ENCODE results near the gene ADPRHL1.
A peak's percentile ranks its signal among the peaks of the same experiment; 100 is the strongest.
"Not testable (repeated sequence)": the region's sequence is repeated elsewhere in the genome, so short reads cannot be mapped to it uniquely, and the experiment has no call there.

Gene ADPRHL1

DNA sequence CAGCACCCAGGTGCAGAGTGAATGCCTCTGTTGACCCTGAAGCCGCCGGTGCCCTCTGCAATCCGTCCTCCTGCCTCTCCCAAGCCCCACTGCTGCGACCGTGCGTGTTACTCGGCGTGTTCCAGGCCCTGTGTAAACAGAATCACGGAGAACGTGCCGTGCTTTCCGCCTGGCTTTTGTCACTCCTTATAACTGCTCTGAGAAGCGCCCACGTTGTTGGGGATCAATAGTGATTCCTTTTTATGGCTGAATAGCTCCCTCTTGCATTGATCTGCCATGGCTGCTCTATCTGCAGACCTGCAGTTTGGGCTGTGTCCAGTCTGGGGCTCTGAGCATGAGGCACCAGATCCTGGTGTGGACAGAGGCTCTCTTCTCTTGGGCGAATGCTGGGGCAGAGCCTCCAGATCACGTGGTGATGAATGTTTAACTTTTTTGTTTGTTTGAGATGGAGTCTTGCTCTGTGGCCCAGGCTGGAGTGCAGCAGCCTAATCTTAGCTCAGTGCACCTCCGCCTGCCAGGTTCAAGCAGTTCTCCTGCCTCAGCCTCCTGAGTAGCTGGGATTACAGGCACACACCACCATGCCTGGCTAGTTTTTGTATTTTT, 15.8 kb downstream of the ADPRHL1 start:
- no CpG with 5 or more reads among the region's 17 CpGs for WGBS (ENCODE audit: extremely low coverage, insufficient coverage, insufficient read length)

DNA sequence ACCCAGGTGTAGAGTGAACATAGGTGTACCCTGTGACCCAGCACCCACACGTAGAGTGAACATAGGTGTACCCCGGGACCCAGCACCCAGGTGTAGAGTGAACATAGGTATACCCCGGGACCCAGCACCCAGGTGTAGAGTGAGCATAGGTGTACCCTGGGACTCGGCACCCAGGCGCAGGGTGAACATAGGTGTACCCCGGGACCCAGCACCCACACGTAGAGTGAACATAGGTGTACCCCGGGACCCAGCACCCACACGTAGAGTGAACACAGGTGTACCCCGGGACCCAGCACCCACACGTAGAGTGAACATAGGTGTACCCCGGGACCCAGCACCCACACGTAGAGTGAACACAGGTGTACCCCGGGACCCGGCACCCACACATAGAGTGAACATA, 16.4 kb downstream of the ADPRHL1 start:
- no CpG with 5 or more reads among the region's 15 CpGs for WGBS (ENCODE audit: extremely low coverage, insufficient coverage, insufficient read length)
- not testable (repeated sequence) for H3K27me3 ChIP-seq (ENCODE audit: insufficient read depth, low read length); H3K27ac ChIP-seq (ENCODE audit: low read depth, low read length); H4K8ac ChIP-seq (ENCODE audit: low read depth, low read length); H3K23ac ChIP-seq (ENCODE audit: low read length); H4K12ac ChIP-seq (ENCODE audit: low read depth, low read length); H2BK5ac ChIP-seq (ENCODE audit: low read depth, low read length, poor library complexity); H4K91ac ChIP-seq (ENCODE audit: low read depth, low read length); H2AK5ac ChIP-seq (ENCODE audit: low read length); H3K79me1 ChIP-seq (ENCODE audit: low read length); H3K9ac ChIP-seq (ENCODE audit: low read length); H3K18ac ChIP-seq (ENCODE audit: low read length); H3K36me3 ChIP-seq (ENCODE audit: control insufficient read depth in 1 of 2, insufficient read depth in 2 of 2, low read length in 2 of 2); H3K4ac ChIP-seq (ENCODE audit: low read depth, low read length); H2BK120ac ChIP-seq (ENCODE audit: insufficient read depth, low read length, poor library complexity); H3K79me2 ChIP-seq (ENCODE audit: control insufficient read depth, insufficient read depth, low read length, poor library complexity); H3K4me1 ChIP-seq (ENCODE audit: control insufficient read depth in 1 of 2, insufficient read depth in 2 of 2, low read length in 2 of 2); H3K4me2 ChIP-seq (ENCODE audit: low read length); DNase-seq; H3K4me3 ChIP-seq (ENCODE audit: low read depth, low read length); H3K14ac ChIP-seq (ENCODE audit: low read length); H2AFZ ChIP-seq (ENCODE audit: insufficient read depth, low read length, poor library complexity); H3K9me3 ChIP-seq (ENCODE audit: insufficient read depth, low read depth, low read length); H2BK12ac ChIP-seq (ENCODE audit: low read length)

More for the DNA sequence above, 15.8 kb downstream of the ADPRHL1 start:
- no peaks in the 10 kb centered on the region for H3K79me2 ChIP-seq (ENCODE audit: control insufficient read depth, insufficient read depth, low read length, poor library complexity)
- H3K27ac ChIP-seq (ENCODE audit: low read depth, low read length), result no peak overlapping the region
- no peak overlapping the region for H3K4me2 ChIP-seq (ENCODE audit: low read length)
- H3K79me1 ChIP-seq (ENCODE audit: low read length), result no peaks in the 10 kb centered on the region
- H3K18ac ChIP-seq (ENCODE audit: low read length), result no peak overlapping the region
- no peak overlapping the region for H2AFZ ChIP-seq (ENCODE audit: insufficient read depth, low read length, poor library complexity)
- H2BK5ac ChIP-seq (ENCODE audit: low read depth, low read length, poor library complexity), result no peak overlapping the region
- H3K23ac ChIP-seq (ENCODE audit: low read length), result no peak overlapping the region
- H4K91ac ChIP-seq (ENCODE audit: low read depth, low read length), result no peak overlapping the region
- no peak overlapping the region for H3K4ac ChIP-seq (ENCODE audit: low read depth, low read length)
- no peak overlapping the region for H2BK120ac ChIP-seq (ENCODE audit: insufficient read depth, low read length, poor library complexity)
- no peak overlapping the region for H3K14ac ChIP-seq (ENCODE audit: low read length)
- peak in 1 of 2 donors; percentile 4 for DNase-seq
- H4K12ac ChIP-seq (ENCODE audit: low read depth, low read length), result no peak overlapping the region
- no peak overlapping the region for H2AK5ac ChIP-seq (ENCODE audit: low read length)
- H3K27me3 ChIP-seq (ENCODE audit: insufficient read depth, low read length), result no peaks in the 10 kb centered on the region
- H3K9me3 ChIP-seq (ENCODE audit: insufficient read depth, low read depth, low read length), result peaks cover 4% of the 10 kb centered on the region
- no peak overlapping the region for H3K4me3 ChIP-seq (ENCODE audit: low read depth, low read length)
- no peak overlapping the region for H3K9ac ChIP-seq (ENCODE audit: low read length)
- peaks cover 5 to 12% of the 10 kb centered on the region in 2 experiments for H3K36me3 ChIP-seq (ENCODE audit: control insufficient read depth in 1 of 2, insufficient read depth in 2 of 2, low read length in 2 of 2)
- no peak overlapping the region for H4K8ac ChIP-seq (ENCODE audit: low read depth, low read length)
- no peak overlapping the region for H2BK12ac ChIP-seq (ENCODE audit: low read length)
- H3K4me1 ChIP-seq (ENCODE audit: control insufficient read depth in 1 of 2, insufficient read depth in 2 of 2, low read length in 2 of 2), result no peaks in the 10 kb centered on the region

DNA sequence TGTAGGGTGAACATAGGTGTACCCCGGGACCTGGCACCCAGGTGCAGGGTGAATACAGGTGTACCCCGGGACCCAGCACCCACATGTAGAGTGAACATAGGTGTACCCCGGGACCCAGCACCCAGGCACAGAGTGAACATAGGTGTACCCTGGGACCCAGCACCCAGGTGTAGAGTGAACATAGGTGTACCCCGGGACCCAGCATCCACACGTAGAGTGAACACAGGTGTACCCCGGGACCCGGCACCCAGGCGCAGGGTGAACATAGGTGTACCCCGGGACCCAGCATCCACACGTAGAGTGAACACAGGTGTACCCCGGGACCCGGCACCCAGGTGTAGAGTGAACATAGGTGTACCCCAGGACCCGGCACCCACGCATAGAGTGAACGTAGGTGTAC, 17.4 kb downstream of the ADPRHL1 start:
- not testable (repeated sequence) for H3K4me2 ChIP-seq (ENCODE audit: low read length); H3K9me3 ChIP-seq (ENCODE audit: insufficient read depth, low read depth, low read length); H3K4ac ChIP-seq (ENCODE audit: low read depth, low read length); DNase-seq; H4K91ac ChIP-seq (ENCODE audit: low read depth, low read length); H3K27ac ChIP-seq (ENCODE audit: low read depth, low read length); H3K4me3 ChIP-seq (ENCODE audit: low read depth, low read length); H3K79me1 ChIP-seq (ENCODE audit: low read length); H3K18ac ChIP-seq (ENCODE audit: low read length); H2BK12ac ChIP-seq (ENCODE audit: low read length); H2AK5ac ChIP-seq (ENCODE audit: low read length); H3K79me2 ChIP-seq (ENCODE audit: control insufficient read depth, insufficient read depth, low read length, poor library complexity); H2BK120ac ChIP-seq (ENCODE audit: insufficient read depth, low read length, poor library complexity); H3K23ac ChIP-seq (ENCODE audit: low read length); H2AFZ ChIP-seq (ENCODE audit: insufficient read depth, low read length, poor library complexity); H2BK5ac ChIP-seq (ENCODE audit: low read depth, low read length, poor library complexity); H4K12ac ChIP-seq (ENCODE audit: low read depth, low read length); H3K36me3 ChIP-seq (ENCODE audit: control insufficient read depth in 1 of 2, insufficient read depth in 2 of 2, low read length in 2 of 2); H3K27me3 ChIP-seq (ENCODE audit: insufficient read depth, low read length); H4K8ac ChIP-seq (ENCODE audit: low read depth, low read length); H3K4me1 ChIP-seq (ENCODE audit: control insufficient read depth in 1 of 2, insufficient read depth in 2 of 2, low read length in 2 of 2); H3K14ac ChIP-seq (ENCODE audit: low read length); H3K9ac ChIP-seq (ENCODE audit: low read length)
- no CpG with 5 or more reads among the region's 15 CpGs for WGBS (ENCODE audit: extremely low coverage, insufficient coverage, insufficient read length)

GRCh38 chr13:113433391-113433916, 19.8 kb downstream of the ADPRHL1 start:
- no peaks in the 10 kb centered on the region for H3K27me3 ChIP-seq (ENCODE audit: insufficient read depth, low read length)
- no peaks in the 10 kb centered on the region for H3K79me1 ChIP-seq (ENCODE audit: low read length)
- H4K8ac ChIP-seq (ENCODE audit: low read depth, low read length), result no peak overlapping the region
- no peak overlapping the region for H3K14ac ChIP-seq (ENCODE audit: low read length)
- DNase-seq, result no peak
- no peak overlapping the region for H2BK12ac ChIP-seq (ENCODE audit: low read length)
- no peak overlapping the region for H2BK5ac ChIP-seq (ENCODE audit: low read depth, low read length, poor library complexity)
- H3K79me2 ChIP-seq (ENCODE audit: control insufficient read depth, insufficient read depth, low read length, poor library complexity), result no peaks in the 10 kb centered on the region
- peaks cover under 1 to 1% of the 10 kb centered on the region in 2 experiments for H3K4me1 ChIP-seq (ENCODE audit: control insufficient read depth in 1 of 2, insufficient read depth in 2 of 2, low read length in 2 of 2)
- H3K4me3 ChIP-seq (ENCODE audit: low read depth, low read length), result no peak overlapping the region
- no peak overlapping the region for H4K91ac ChIP-seq (ENCODE audit: low read depth, low read length)
- no peak overlapping the region for H3K18ac ChIP-seq (ENCODE audit: low read length)
- H2BK120ac ChIP-seq (ENCODE audit: insufficient read depth, low read length, poor library complexity), result no peak overlapping the region
- no peak overlapping the region for H4K12ac ChIP-seq (ENCODE audit: low read depth, low read length)
- H3K4ac ChIP-seq (ENCODE audit: low read depth, low read length), result no peak overlapping the region
- H3K9ac ChIP-seq (ENCODE audit: low read length), result no peak overlapping the region
- no peak overlapping the region for H3K4me2 ChIP-seq (ENCODE audit: low read length)
- no peak overlapping the region for H2AFZ ChIP-seq (ENCODE audit: insufficient read depth, low read length, poor library complexity)
- peaks cover 13 to 14% of the 10 kb centered on the region in 2 experiments for H3K36me3 ChIP-seq (ENCODE audit: control insufficient read depth in 1 of 2, insufficient read depth in 2 of 2, low read length in 2 of 2)
- WGBS (ENCODE audit: extremely low coverage, insufficient coverage, insufficient read length), result no CpG with 5 or more reads among the region's 21 CpGs
- no peak overlapping the region for H3K27ac ChIP-seq (ENCODE audit: low read depth, low read length)
- H2AK5ac ChIP-seq (ENCODE audit: low read length), result no peak overlapping the region
- H3K9me3 ChIP-seq (ENCODE audit: insufficient read depth, low read depth, low read length), result no peaks in the 10 kb centered on the region
- no peak overlapping the region for H3K23ac ChIP-seq (ENCODE audit: low read length)

Measured in trophoblast cell (in vitro differentiated cells and primary cell).